Ishikawa (cell line): ENCODE results near the gene TLCD3A.
A peak's percentile ranks its signal among the peaks of the same experiment; 100 is the strongest.

Source experiments
- CEBPB ChIP-seq: IDR thresholded peaks from 2 replicates; pipeline ENCODE4 v1.6.1; 2012
- CREB1 ChIP-seq: IDR thresholded peaks from 2 replicates; pipeline ENCODE4 v1.6.1; 2012; ENCODE audit warnings: low read depth
- EGR1 ChIP-seq: IDR thresholded peaks from 2 replicates; pipeline ENCODE4 v1.6.1; 2012
- EP300 ChIP-seq: IDR thresholded peaks from 2 replicates; pipeline ENCODE4 v1.6.1; 2012; ENCODE audit warnings: borderline replicate concordance
- FOXM1 ChIP-seq: IDR thresholded peaks from 2 replicates; pipeline ENCODE4 v1.6.1; 2012; ENCODE audit warnings: low read depth, borderline replicate concordance
- MAX ChIP-seq: IDR thresholded peaks from 2 replicates; pipeline ENCODE4 v1.6.1; 2012
- RAD21 ChIP-seq: IDR thresholded peaks from 2 replicates; pipeline ENCODE4 v1.6.1; 2012; ENCODE audit warnings: low read depth
- REST ChIP-seq: IDR thresholded peaks from 2 replicates; pipeline ENCODE4 v1.6.1; 2012; ENCODE audit warnings: low read depth, mild to moderate bottlenecking
- TAF1 ChIP-seq: IDR thresholded peaks from 2 replicates; pipeline ENCODE4 v1.6.1; 2012; ENCODE audit warnings: low read depth, mild to moderate bottlenecking
- TCF12 ChIP-seq: IDR thresholded peaks from 2 replicates; pipeline ENCODE4 v1.6.1; 2012; ENCODE audit warnings: low read depth
- USF1 ChIP-seq: IDR thresholded peaks from 2 replicates; pipeline ENCODE4 v1.6.1; 2012
- YY1 ChIP-seq: IDR thresholded peaks from 2 replicates; pipeline ENCODE4 v1.6.1; 2012; ENCODE audit warnings: low read depth
- ZBTB7A ChIP-seq: IDR thresholded peaks from 2 replicates; pipeline ENCODE4 v1.6.1; 2012; ENCODE audit warnings: low read depth

GRCh38 chr17:751269-752001, 19.0 kb downstream of the TLCD3A start:
- TF ChIP-seq USF1, result 0 out of 2 replicates have a peak, but pooled peaks have one; percentile 5
- TF ChIP-seq MAX, result peak; percentile 88
- no peak for TF ChIP-seq REST
- TF ChIP-seq CEBPB, result no peak
- TF ChIP-seq EP300, result no peak
- TF ChIP-seq ZBTB7A, result no peak; the same call in 1 of the 2 replicates
- no peak for TF ChIP-seq EGR1
- TF ChIP-seq TCF12, result no peak
- no peak for TF ChIP-seq FOXM1
- no peak for TF ChIP-seq TAF1
- TF ChIP-seq RAD21, result no peak
- TF ChIP-seq CREB1, result no peak
- no peak for TF ChIP-seq YY1
